Neuron (in vitro differentiated cells): ENCODE measurements around the gene SERBP1.

ENCODE experiments used
- H2AFZ ChIP-seq: one replicate; pipeline ENCODE4 v1.6.1; 2013; ENCODE audit warnings: low read depth, mild to moderate bottlenecking, inconsistent platforms, low read length, moderate library complexity
- H3K27me3 ChIP-seq: one replicate; pipeline ENCODE4 v1.6.1; 2013; ENCODE audit warnings: low read length; ENCODE audit not compliant: insufficient read depth
- H3K36me3 ChIP-seq: one replicate; pipeline ENCODE4 v1.6.1; 2013; ENCODE audit warnings: low read length; ENCODE audit not compliant: insufficient read depth
- H3K4me1 ChIP-seq: one replicate; pipeline ENCODE4 v1.6.1; 2013; ENCODE audit warnings: low read length; ENCODE audit not compliant: insufficient read depth
- H3K4me3 ChIP-seq: 2 replicates; pipeline ENCODE4 v1.5.1; 2013; ENCODE audit warnings: mild to moderate bottlenecking, low read length, moderate library complexity
- H3K9me3 ChIP-seq: one replicate; pipeline ENCODE4 v1.6.1; 2013; ENCODE audit warnings: low read length

Gene SERBP1

GRCh38 chr1:67359592-67359991, 70.6 kb downstream of the SERBP1 start:
- Histone ChIP-seq H3K9me3 (no peaks in the 10 kb centered on the region), H3K36me3 (no peaks in the 10 kb centered on the region), H3K27me3 (no peaks in the 10 kb centered on the region), H3K4me3 (no peak overlapping the region), H3K4me1 (no peaks in the 10 kb centered on the region), H2AFZ (no peak overlapping the region)
